GM12864 (cell line): ENCODE data around the gene UBE2O.

Experiments
- DNase-seq: peaks from one replicate; pipeline ENCODE4 v3.0.0-alpha.2; 2011; ENCODE audit warnings: low read depth
- H3K4me3 ChIP-seq: 2 replicates; pipeline ENCODE4 v1.5.1; 2011; ENCODE audit warnings: mild to moderate bottlenecking, low read depth, low read length, control low read depth
- CTCF ChIP-seq: IDR thresholded peaks from 2 replicates; pipeline ENCODE4 v1.5.1; 2011; ENCODE audit warnings: low read depth, mild to moderate bottlenecking, moderate library complexity, low read length, control low read depth, inconsistent platforms; ENCODE audit errors: missing control alignments

The UBE2O gene

DNA sequence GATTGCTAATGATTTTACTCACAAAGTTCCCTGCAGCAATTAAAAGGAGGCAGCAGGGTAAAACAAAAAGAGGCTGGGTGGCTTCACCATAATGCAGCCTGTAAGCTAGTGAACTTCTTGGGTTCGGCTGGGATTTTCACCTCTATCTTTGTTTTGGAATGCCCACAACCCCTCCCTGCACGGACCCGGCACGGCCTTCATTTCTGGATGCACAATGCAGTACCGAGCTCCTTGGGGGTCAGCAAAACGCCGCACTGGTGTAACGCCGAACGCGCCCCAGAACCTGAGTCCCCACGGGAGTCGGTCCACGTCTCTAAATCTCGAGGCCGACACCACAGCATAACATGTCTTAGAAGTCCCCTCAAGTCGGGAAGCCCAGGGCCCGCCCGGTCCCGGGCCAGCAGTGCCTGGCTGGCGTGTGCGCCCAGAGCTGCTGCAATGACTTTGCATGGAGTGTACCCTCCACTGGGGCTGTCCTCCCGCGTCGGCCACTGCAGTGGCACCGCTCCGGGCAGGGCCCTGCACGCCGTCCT is 759 bp downstream of the UBE2O start:
- no peak for DNase-seq
- peak overlapping the region; percentile 58 for H3K4me3 ChIP-seq
- no peak for TF ChIP-seq CTCF

DNA sequence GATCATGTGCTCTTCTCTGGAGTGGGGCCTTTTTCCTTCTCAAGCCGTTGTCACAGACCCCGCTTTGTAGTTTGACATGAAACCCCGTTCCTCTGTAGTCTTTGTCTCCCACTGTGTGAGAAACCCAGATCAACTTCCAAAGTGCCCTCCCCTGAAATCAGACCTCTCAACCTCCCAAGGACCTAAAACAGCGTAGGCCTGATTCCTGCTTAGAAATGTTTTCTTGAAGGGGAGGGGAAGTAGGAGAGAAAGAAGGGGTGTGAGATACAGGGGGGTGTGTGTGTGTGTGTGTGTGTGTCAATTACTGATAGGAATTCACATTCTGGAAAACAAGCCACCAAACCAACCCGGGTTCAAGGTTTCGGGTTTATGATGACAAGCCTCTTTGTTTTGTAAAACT is 1.4 kb downstream of the UBE2O start:
- DNase-seq, result no peak
- peak overlapping the region; percentile 58 for H3K4me3 ChIP-seq
- TF ChIP-seq CTCF, result no peak

DNA sequence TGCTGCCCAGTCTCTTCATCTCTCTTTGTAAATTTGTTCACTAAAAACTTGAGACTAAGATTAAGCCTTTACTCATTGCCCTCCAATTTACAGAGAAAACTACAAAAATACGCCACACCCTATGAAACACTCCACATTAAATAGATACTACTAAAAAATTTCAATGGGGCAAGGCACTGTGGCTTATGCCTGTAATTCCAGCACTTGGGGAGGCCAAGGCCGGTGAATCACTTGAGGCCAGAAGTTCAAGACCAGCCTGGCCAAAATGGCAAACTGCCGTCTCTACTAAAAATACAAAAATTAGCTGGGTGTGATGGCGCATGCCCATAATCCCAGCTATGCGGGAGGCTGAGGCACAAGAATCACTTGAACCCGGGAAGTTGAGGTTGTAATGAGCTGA is 3.8 kb downstream of the UBE2O start:
- TF ChIP-seq CTCF, result no peak
- no peak overlapping the region for H3K4me3 ChIP-seq
- no peak for DNase-seq

DNA sequence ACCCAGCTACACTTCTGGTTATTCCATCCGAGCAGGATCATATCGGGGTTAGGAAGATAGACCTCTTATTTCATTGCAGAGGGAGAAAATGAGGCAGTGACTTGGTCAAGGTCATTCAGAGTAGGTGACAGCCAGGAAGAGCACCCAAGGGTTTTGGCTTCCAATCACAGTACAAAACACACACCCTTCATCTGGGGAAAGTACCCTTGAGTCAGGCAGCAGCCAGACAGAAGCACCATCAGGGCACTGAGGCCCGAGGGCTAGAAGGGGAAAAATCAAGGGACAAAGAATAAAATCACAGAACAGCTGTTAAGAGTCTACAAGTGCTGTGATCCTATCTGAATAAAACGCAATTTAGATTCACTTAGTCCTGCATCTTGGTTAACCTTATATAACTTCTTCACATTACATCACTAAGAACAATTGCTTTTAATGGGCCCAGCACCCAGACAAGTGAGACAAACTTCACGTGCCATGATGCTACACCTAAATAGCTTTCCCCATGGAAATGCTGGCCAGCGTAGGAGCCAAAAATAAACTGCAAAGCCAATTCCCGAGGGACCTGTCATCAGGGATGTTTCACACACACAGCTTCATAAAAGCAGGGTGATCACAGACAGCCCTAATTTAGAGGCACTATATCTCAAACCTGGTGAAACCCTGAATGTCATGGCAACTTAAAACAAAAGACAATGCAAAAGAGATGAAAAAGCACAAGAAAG is 4.9 kb downstream of the UBE2O start:
- no peak for TF ChIP-seq CTCF
- H3K4me3 ChIP-seq, result no peak overlapping the region
- DNase-seq, result no peak

DNA sequence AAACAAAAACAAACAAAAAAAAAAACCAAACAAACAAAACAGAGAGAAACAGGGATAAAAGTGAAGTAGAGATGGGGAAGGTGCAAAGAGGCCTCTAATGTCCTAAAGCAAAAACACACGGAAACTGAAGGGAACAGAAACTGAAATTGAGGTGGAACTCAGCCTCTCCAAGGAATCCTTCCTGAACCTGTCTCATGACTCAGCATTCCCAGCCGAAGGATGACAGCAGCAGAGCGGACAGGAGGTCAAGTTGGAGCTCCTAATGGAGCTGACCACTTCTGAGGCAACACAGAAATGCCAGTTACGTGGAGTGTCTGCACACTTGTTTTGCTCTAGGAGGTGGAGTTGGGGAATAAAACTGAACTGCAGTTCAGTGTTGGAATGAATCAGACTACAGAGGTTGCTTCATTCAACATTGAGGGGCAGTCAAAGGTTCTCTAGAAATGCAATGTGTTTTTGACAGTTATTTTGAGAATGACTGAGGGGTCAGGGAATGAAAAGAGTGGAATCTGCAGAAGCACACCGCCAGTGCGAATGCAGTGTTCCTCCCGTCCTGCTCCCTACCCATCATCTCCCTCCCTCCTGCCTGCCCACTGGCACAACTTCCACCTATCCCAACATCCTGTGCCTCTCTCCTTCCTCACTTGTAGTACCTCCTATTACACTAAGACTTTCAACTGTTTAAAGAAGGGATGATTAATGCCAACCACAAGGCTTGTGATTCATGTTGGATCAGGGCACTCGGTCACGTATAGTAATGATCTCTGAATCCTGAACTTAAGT is 6.3 kb downstream of the UBE2O start:
- TF ChIP-seq CTCF, result no peak
- DNase-seq, result no peak
- no peak overlapping the region for H3K4me3 ChIP-seq

- no peak for TF ChIP-seq CTCF
- no peak for DNase-seq
- no peak overlapping the region for H3K4me3 ChIP-seq
These were observed 7.1 kb downstream of the UBE2O start for GRCh38 chr17:76445697-76446448.
